H54 (cell line): ENCODE data around the gene FLNC.
A peak's percentile ranks its signal among the peaks of the same experiment; 100 is the strongest.

Source experiments
- DNase-seq: peaks from one replicate; pipeline ENCODE4 v3.0.0; 2011; ENCODE audit warnings: low spot score, mixed read lengths; ENCODE audit not compliant: insufficient read length
- FAIRE-seq: peaks from 3 replicates; lab custom pipeline; 2011; peaks lifted over from hg19 to GRCh38; lab: Jason Lieb, UNC
- POLR2A ChIP-seq: IDR thresholded peaks from 2 replicates; pipeline ENCODE4 v1.6.1; 2011; ENCODE audit warnings: low read depth, mild to moderate bottlenecking, low read length

The FLNC gene

GRCh38 chr7:128862571-128863432 is 32.6 kb downstream of the FLNC start, which contains the start of gene ATP6V1F:
Gene ATP6V1F, plus strand, starts transcription at chr7:128862856. Its CDS starts 49 bp downstream, at chr7:128862905.
- TF ChIP-seq POLR2A, result peak; percentile 94
- FAIRE-seq, result no peak

GRCh38 chr7:128863433-128863989 is 33.3 kb downstream of the FLNC start:
- no peak for TF ChIP-seq POLR2A
- DNase-seq (peak; percentile 88), FAIRE-seq (no peak)

More at GRCh38 chr7:128862571-128863432, 32.6 kb downstream of the FLNC start, which contains the start of gene ATP6V1F:
- DNase-seq, result peak; percentile 98

GRCh38 chr7:128865303-128865702 is 35.1 kb downstream of the FLNC start:
- no peak for TF ChIP-seq POLR2A
- no peak for FAIRE-seq
- no peak for DNase-seq

GRCh38 chr7:128865996-128866877 is 36.0 kb downstream of the FLNC start:
- no peak for DNase-seq
- FAIRE-seq, result no peak

GRCh38 chr7:128867241-128867640 is 37.0 kb downstream of the FLNC start:
- FAIRE-seq (no peak), DNase-seq (no peak)
- TF ChIP-seq POLR2A, result no peak

More at GRCh38 chr7:128865996-128866877, 36.0 kb downstream of the FLNC start:
- no peak for TF ChIP-seq POLR2A

GRCh38 chr7:128867842-128868623 is 37.8 kb downstream of the FLNC start:
- TF ChIP-seq POLR2A, result no peak
- DNase-seq (no peak), FAIRE-seq (no peak)

- FAIRE-seq (no peak), DNase-seq (no peak)
- no peak for TF ChIP-seq POLR2A
These were observed 38.5 kb downstream of the FLNC start for GRCh38 chr7:128868624-128869137.

GRCh38 chr7:128869138-128869943 is 39.1 kb downstream of the FLNC start:
- FAIRE-seq, result no peak
- no peak for DNase-seq
- TF ChIP-seq POLR2A, result no peak

- FAIRE-seq (no peak), DNase-seq (no peak)
- TF ChIP-seq POLR2A, result no peak
These were observed 39.7 kb downstream of the FLNC start for GRCh38 chr7:128869944-128870285.

GRCh38 chr7:128871050-128871449 is 40.8 kb downstream of the FLNC start:
- DNase-seq (no peak), FAIRE-seq (no peak)
- no peak for TF ChIP-seq POLR2A

GRCh38 chr7:128872394-128872824 is 42.2 kb downstream of the FLNC start:
- no peak for DNase-seq
- no peak for FAIRE-seq
- no peak for TF ChIP-seq POLR2A

GRCh38 chr7:128873234-128873633 is 43.0 kb downstream of the FLNC start:
- DNase-seq (no peak), FAIRE-seq (no peak)
- no peak for TF ChIP-seq POLR2A
